GM19463 (cell line): Measurements from ENCODE around the gene PXDC1.

ENCODE experiments used
- ATAC-seq: cut with Tn5 transposase; IDR thresholded peaks from one replicate; pipeline ENCODE4 v1.9.1; 2021; ENCODE audit warnings: mild to moderate bottlenecking, moderate library complexity; ENCODE audit not compliant: unreplicated experiment

The PXDC1 gene

GRCh38 chr6:3749067-3749841 lies 2.3 kb downstream of the PXDC1 start:
- no peak for ATAC-seq

- ATAC-seq: no peak
Observed at GRCh38 chr6:3748208-3749066, 3.1 kb downstream of the PXDC1 start.

GRCh38 chr6:3747100-3747737 lies 4.3 kb downstream of the PXDC1 start:
- ATAC-seq: no peak

GRCh38 chr6:3746696-3747095 lies 4.8 kb downstream of the PXDC1 start:
- ATAC-seq: no peak

- ATAC-seq: peak; percentile 52
Observed at GRCh38 chr6:3746119-3746691, 5.3 kb downstream of the PXDC1 start.

- no peak for ATAC-seq
Observed at GRCh38 chr6:3745566-3746118, 5.9 kb downstream of the PXDC1 start.

- ATAC-seq: no peak
Observed at GRCh38 chr6:3744901-3745470, 6.5 kb downstream of the PXDC1 start.

- no peak for ATAC-seq
Observed at GRCh38 chr6:3744211-3744900, 7.2 kb downstream of the PXDC1 start.

GRCh38 chr6:3743541-3743940 lies 8.0 kb downstream of the PXDC1 start:
- ATAC-seq: no peak

GRCh38 chr6:3742426-3743344 lies 8.8 kb downstream of the PXDC1 start:
- ATAC-seq: peak; percentile 54

- ATAC-seq: no peak
Observed at GRCh38 chr6:3742076-3742425, 9.5 kb downstream of the PXDC1 start.

- ATAC-seq: no peak
Observed at GRCh38 chr6:3741477-3741871, 10.0 kb downstream of the PXDC1 start.

GRCh38 chr6:3740551-3741476 lies 10.7 kb downstream of the PXDC1 start:
- no peak for ATAC-seq

- no peak for ATAC-seq
Observed at GRCh38 chr6:3739311-3739897, 12.1 kb downstream of the PXDC1 start.

GRCh38 chr6:3738381-3739131 lies 13.0 kb downstream of the PXDC1 start:
- no peak for ATAC-seq

- no peak for ATAC-seq
Observed at GRCh38 chr6:3737831-3738210, 13.7 kb downstream of the PXDC1 start.
